Activated naive CD4-positive, alpha-beta T cell treated with anti-CD3 and anti-CD28 coated beads, Interleukin-2, amount 10 ng/mL, durations not matched to agents 7 days and 5 days (primary cell): ENCODE results near the gene FLYWCH2.
"Not testable (repeated sequence)": the region's sequence is repeated elsewhere in the genome, so short reads cannot be mapped to it uniquely, and the experiment has no call there.

Source experiments
- CTCF ChIA-PET: fragments of 350-600 bp; sonication (Branson Sonifier 250); formaldehyde crosslinking; loops from one replicate; lab custom pipeline; 2021; ENCODE audit warnings: antibody characterized with exemption; lab: Charles Lee
- DNase-seq: peaks from one replicate; pipeline ENCODE4 v3.0.0-alpha.2; 2020
- H3K27ac Mint-ChIP-seq: one replicate; pipeline ENCODE4 v1.8.0; 2021; ENCODE audit warnings: mild to moderate bottlenecking, moderate library complexity, mixed read lengths
- H3K27me3 Mint-ChIP-seq: one replicate; pipeline ENCODE4 v1.8.0; 2021; ENCODE audit warnings: mild to moderate bottlenecking, mixed read lengths
- H3K36me3 Mint-ChIP-seq: one replicate; pipeline ENCODE4 v1.8.0; 2021; ENCODE audit warnings: mixed read lengths
- H3K4me1 Mint-ChIP-seq: one replicate; pipeline ENCODE4 v1.8.0; 2021; ENCODE audit warnings: mixed read lengths
- H3K4me3 Mint-ChIP-seq: one replicate; pipeline ENCODE4 v1.8.0; 2021; ENCODE audit warnings: mild to moderate bottlenecking, moderate library complexity, mixed read lengths
- H3K9me3 Mint-ChIP-seq: one replicate; pipeline ENCODE4 v1.8.0; 2021; ENCODE audit warnings: mixed read lengths

FLYWCH2 gene

DNA sequence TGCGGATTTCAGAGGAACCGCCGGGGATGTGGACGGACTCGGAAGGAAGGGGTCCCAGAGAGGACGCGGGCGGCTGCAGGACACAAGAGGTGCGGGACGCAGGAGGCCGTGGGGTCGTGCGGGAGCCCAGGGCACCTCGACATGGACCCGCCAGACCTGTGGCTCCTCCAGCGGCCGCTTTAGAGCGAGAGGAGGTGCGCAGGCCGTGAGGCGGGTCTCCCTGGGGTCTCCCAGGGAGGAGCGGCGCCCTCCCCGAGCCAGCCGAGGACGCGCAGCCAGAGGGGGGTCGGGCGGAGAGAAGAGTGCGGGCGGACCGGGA lies 21.9 kb downstream of the FLYWCH2 start:
- no peak for DNase-seq
- CTCF ChIA-PET: interaction anchor here (1.7 kb wide), 1 partner anchor 15 kb away, joined by 5 read pairs; no protein-coding TSS in a partner anchor
- Mint-ChIP-seq H3K27me3 (peaks cover 10% of the 10 kb centered on the region), H3K27ac (peak overlapping the region; percentile 92), H3K4me3 (peak overlapping the region; percentile 96), H3K36me3 (no peaks in the 10 kb centered on the region), H3K4me1 (peaks cover 30% of the 10 kb centered on the region), H3K9me3 (no peaks in the 10 kb centered on the region)

GRCh38 chr16:2905241-2905987 lies 22.4 kb downstream of the FLYWCH2 start:
- Mint-ChIP-seq H3K27me3 (peaks cover 15% of the 10 kb centered on the region), H3K4me1 (peaks cover 30% of the 10 kb centered on the region), H3K27ac (peak overlapping the region; percentile 92), H3K9me3 (no peaks in the 10 kb centered on the region), H3K36me3 (no peaks in the 10 kb centered on the region), H3K4me3 (peak overlapping the region; percentile 96)
- DNase-seq: peak; percentile 98
- CTCF ChIA-PET: interaction anchor here (0.7 to 2.3 kb wide), 4 partner anchors 15 to 67 kb away, joined by 3 to 10 read pairs (median 4); no protein-coding TSS in a partner anchor

GRCh38 chr16:2905988-2906387 lies 23.0 kb downstream of the FLYWCH2 start:
- CTCF ChIA-PET: interaction anchor here (0.7 to 2.3 kb wide), 4 partner anchors 14 to 68 kb away, joined by 3 to 10 read pairs (median 4); no protein-coding TSS in a partner anchor
- DNase-seq: no peak

DNA sequence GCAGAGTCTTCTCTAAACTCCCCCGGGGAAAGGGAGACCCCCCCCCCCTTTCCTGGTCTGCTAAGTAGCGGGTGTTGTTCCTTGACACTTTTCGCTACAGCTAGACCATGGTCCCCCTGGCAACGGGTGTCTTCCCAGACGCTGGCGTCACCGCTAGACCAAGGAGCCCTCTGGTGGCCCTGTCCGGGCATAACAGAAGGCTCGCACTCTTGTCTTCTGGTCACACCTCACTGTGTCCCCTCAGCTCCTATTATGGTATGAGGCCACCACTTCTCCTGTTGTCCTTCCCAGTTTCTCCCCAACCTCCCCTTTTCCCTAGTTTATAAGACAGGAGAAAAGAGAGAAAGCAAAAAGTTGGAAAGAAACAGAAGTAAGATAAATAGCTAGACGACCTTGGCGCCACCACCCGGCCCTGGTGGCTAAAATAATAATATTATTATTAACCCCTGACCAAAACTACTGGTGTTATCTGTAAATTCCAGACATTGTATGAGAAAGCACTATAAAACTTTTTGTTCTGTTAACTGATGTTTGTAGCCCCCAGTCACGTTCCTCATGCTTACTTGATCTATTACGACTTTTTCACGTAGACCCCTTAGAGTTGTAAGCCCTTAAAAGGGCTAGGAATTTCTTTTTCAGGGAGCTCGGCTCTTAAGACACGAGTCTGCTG lies 24.2 kb downstream of the FLYWCH2 start:
- not testable (repeated sequence) for H3K36me3 Mint-ChIP-seq, H3K9me3 Mint-ChIP-seq, H3K4me3 Mint-ChIP-seq, H3K27ac Mint-ChIP-seq
- Mint-ChIP-seq H3K4me1 (peaks cover 37% of the 10 kb centered on the region), H3K27me3 (peaks cover 21% of the 10 kb centered on the region)
- CTCF ChIA-PET: interaction anchor here (0.7 to 2.3 kb wide), 8 partner anchors 9 to 223 kb away, joined by 3 to 10 read pairs (median 4); no protein-coding TSS in a partner anchor
- DNase-seq: peak; percentile 60

More at GRCh38 chr16:2905988-2906387, 23.0 kb downstream of the FLYWCH2 start:
- Mint-ChIP-seq H3K4me1 (peaks cover 30% of the 10 kb centered on the region), H3K36me3 (no peaks in the 10 kb centered on the region), H3K9me3 (no peaks in the 10 kb centered on the region), H3K27ac (peak overlapping the region; percentile 61), H3K4me3 (peak overlapping the region; percentile 96), H3K27me3 (peaks cover 16% of the 10 kb centered on the region)

GRCh38 chr16:2910441-2910969 lies 27.5 kb downstream of the FLYWCH2 start:
- Mint-ChIP-seq H3K4me3 (peak overlapping the region; percentile 82), H3K4me1 (peaks cover 50% of the 10 kb centered on the region), H3K9me3 (no peaks in the 10 kb centered on the region), H3K36me3 (peaks cover 12% of the 10 kb centered on the region), H3K27me3 (peaks cover 21% of the 10 kb centered on the region), H3K27ac (no peak overlapping the region)
- CTCF ChIA-PET: interaction anchor here (1.6 to 2.0 kb wide), 2 partner anchors 24 to 42 kb away, joined by 4 to 5 read pairs; no protein-coding TSS in a partner anchor
- no peak for DNase-seq

GRCh38 chr16:2911638-2912329 lies 28.8 kb downstream of the FLYWCH2 start, which contains the start of gene FLYWCH1:
TSS of gene FLYWCH1 (plus strand) at chr16:2911931. CDS start at chr16:2929686, 17,755 bp downstream.
- Mint-ChIP-seq H3K4me3 (peak within 1 kb of the TSS; percentile 87), H3K9me3 (no peaks in the 10 kb centered on the region), H3K4me1 (peaks cover 43% of the 10 kb centered on the region), H3K36me3 (peaks cover 13% of the 10 kb centered on the region), H3K27ac (peak within 1 kb of the TSS; percentile 82), H3K27me3 (peaks cover 21% of the 10 kb centered on the region)
- peak; percentile 99 for DNase-seq
- CTCF ChIA-PET: interaction anchor here (0.7 to 2.0 kb wide), 8 partner anchors 8 to 43 kb away, joined by 3 to 6 read pairs (median 4); partner anchors contain the start of gene FLYWCH2

DNA sequence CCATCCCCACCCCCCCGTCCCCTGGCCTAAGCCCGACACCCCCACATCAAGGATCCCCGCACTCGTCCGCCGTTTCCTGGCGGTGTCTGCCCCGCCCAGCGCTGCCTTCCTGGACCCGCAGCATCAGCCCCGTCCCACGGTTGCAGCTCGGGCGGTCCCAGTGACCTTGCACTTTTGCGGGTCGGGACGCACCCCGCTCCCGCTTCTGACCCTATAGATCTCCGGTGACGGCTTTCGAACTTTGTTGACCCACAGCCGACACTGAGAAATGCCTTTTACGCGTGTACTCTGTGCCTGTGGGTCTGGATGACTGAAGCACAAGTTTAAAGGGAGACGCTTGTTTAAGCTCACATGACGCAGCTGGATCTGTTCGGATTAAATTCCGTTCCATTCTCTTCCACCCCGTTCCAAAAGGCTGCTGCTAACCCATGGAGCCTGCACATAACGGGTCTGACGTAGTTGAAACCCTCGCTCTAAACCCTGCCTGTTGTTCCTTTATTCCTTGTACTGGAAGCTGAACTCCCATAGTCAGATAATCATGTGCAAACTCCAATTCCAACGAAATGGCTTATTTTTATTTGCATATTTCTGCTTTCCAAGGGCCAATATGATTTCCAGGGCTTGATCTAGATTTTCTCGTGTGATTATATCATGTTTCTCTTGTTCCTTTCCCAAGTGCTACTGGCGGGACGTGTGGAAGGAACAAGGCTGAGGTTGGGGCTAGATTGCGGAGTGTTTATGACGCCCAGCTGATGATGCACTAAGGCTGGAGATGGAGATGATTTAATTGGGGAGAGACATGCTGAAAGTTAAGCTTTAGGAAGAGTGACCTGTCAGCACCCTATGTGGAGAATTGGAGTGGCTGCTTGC lies 29.6 kb downstream of the FLYWCH2 start:
- CTCF ChIA-PET: interaction anchor here (0.8 to 1.9 kb wide), 5 partner anchors 9 to 38 kb away, joined by 3 to 9 read pairs (median 5); no protein-coding TSS in a partner anchor
- DNase-seq: peak; percentile 63
- H3K36me3 Mint-ChIP-seq: peaks cover 15% of the 10 kb centered on the region
- peak overlapping the region; percentile 82 for H3K27ac Mint-ChIP-seq
- peaks cover 35% of the 10 kb centered on the region for H3K4me1 Mint-ChIP-seq
- H3K27me3 Mint-ChIP-seq: peaks cover 21% of the 10 kb centered on the region
- H3K9me3 Mint-ChIP-seq: no peaks in the 10 kb centered on the region
- H3K4me3 Mint-ChIP-seq: peak overlapping the region; percentile 87

DNA sequence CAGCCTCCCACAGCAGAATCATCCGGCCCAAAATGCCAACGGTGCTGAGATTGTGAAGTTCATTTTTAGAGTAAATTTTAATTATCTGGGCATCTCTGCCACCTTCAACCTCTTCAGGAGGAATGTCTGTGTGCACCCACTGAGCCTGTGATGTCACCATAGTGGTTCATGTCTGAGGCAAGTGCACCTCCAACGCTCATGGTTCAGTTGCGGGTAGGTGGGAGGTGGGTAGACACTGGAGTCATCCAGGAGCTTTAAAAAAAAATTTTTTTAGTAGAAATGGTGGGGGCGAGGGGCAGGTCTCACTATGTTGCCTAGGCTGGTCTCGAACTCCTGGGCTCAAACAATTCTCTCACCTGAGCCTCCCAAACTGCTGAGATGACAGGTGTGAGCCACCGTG lies 30.6 kb downstream of the FLYWCH2 start:
- Mint-ChIP-seq H3K4me1 (peaks cover 33% of the 10 kb centered on the region), H3K27me3 (peaks cover 21% of the 10 kb centered on the region), H3K9me3 (no peaks in the 10 kb centered on the region), H3K4me3 (peak overlapping the region; percentile 87), H3K36me3 (peaks cover 16% of the 10 kb centered on the region), H3K27ac (no peak overlapping the region)
- no peak for DNase-seq
- CTCF ChIA-PET: interaction anchor here (1.9 kb wide), 1 partner anchor 13 kb away, joined by 9 read pairs; no protein-coding TSS in a partner anchor

- Mint-ChIP-seq H3K4me3 (no peak overlapping the region), H3K27ac (no peak overlapping the region), H3K27me3 (peaks cover 18% of the 10 kb centered on the region), H3K36me3 (peaks cover 16% of the 10 kb centered on the region), H3K4me1 (peaks cover 33% of the 10 kb centered on the region), H3K9me3 (no peaks in the 10 kb centered on the region)
- CTCF ChIA-PET: interaction anchor here (0.9 to 1.9 kb wide), 2 partner anchors 13 to 36 kb away, joined by 3 to 9 read pairs; no protein-coding TSS in a partner anchor
- DNase-seq: no peak
Observed at GRCh38 chr16:2914233-2914632, 31.2 kb downstream of the FLYWCH2 start.

GRCh38 chr16:2915196-2915929 lies 32.3 kb downstream of the FLYWCH2 start:
- H3K4me3 Mint-ChIP-seq: no peak overlapping the region
- CTCF ChIA-PET: interaction anchor here (0.9 to 2.1 kb wide), 2 partner anchors 12 to 37 kb away, joined by 3 to 7 read pairs; no protein-coding TSS in a partner anchor
- DNase-seq: no peak
- H3K4me1 Mint-ChIP-seq: peaks cover 39% of the 10 kb centered on the region
- H3K27me3 Mint-ChIP-seq: peaks cover 7% of the 10 kb centered on the region
- H3K36me3 Mint-ChIP-seq: peaks cover 22% of the 10 kb centered on the region
- H3K9me3 Mint-ChIP-seq: no peaks in the 10 kb centered on the region
- no peak overlapping the region for H3K27ac Mint-ChIP-seq

DNA sequence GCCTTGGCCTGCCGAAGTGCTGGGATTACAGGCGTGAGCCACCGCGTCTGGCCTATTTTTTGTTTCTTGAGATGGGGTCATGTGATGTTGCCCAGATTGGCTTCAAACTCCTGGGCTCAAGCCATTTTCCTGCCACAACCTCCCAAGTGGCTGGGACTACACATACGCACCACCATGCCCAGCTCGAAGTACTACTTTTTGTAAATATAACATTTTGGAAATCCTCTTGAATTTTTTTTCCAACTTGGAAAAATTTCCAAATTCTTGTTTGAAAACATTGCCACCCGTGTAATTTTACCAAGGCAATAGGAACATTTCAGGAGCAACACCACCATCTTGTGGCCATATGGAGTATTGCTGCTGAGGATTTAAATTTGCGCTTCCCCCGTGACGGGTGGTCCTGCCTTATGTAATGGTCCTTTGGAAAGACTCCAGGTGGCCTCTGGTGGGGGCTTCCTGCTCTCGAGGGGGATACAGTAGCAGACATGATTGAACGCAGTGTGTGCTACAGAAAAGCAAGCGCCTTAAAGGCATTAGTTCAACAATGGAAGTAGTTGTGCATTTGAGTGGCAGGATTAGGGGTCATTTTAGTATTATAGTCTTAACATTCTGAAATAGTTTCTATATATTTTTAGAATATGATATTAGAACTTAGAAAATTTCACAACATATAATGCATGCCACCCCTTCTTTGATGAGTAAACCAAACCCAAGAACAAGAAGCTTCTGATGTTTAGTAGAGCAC lies 36.7 kb downstream of the FLYWCH2 start:
- DNase-seq: peak; percentile 70
- Mint-ChIP-seq H3K36me3 (peaks cover 20% of the 10 kb centered on the region), H3K27me3 (no peaks in the 10 kb centered on the region), H3K9me3 (no peaks in the 10 kb centered on the region), H3K4me3 (no peak overlapping the region), H3K27ac (peak overlapping the region; percentile 58), H3K4me1 (peaks cover 13% of the 10 kb centered on the region)
- CTCF ChIA-PET: interaction anchor here (0.6 to 6.0 kb wide), 16 partner anchors 8 to 658 kb away, joined by 3 to 31 read pairs (median 4); no protein-coding TSS in a partner anchor
